Calu3 (cell line): ENCODE data around the gene UTS2B. TPM values are rescaled to one million over a fixed set of nuclear protein-coding genes. Genes with fewer than 3 reads are reported as not detected.

Experiments
- BruUV-seq: library from RNA; stranded (reverse); fragments of 400-500 nt; replicated peaks from 2 replicates; lab custom pipeline; 2021; lab: Mats Ljungman, UMichigan
- CTCF ChIA-PET: fragments of 300-600 bp; sonication (Branson Sonifier 250); formaldehyde crosslinking; loops from one replicate; lab custom pipeline; 2022; ENCODE audit warnings: antibody characterized with exemption; lab: Charles Lee
- DNase-seq: peaks from one replicate; pipeline ENCODE4 v3.0.0; 2022
- H3K27ac Mint-ChIP-seq: one replicate; pipeline ENCODE4 v1.8.0; 2022; ENCODE audit warnings: mixed read lengths; ENCODE audit not compliant: unreplicated experiment
- H3K27me3 Mint-ChIP-seq: one replicate; pipeline ENCODE4 v1.8.0; 2022; ENCODE audit warnings: mixed read lengths; ENCODE audit not compliant: unreplicated experiment
- H3K36me3 Mint-ChIP-seq: one replicate; pipeline ENCODE4 v1.8.0; 2022; ENCODE audit warnings: mild to moderate bottlenecking, moderate library complexity, mixed read lengths; ENCODE audit not compliant: insufficient read depth, unreplicated experiment
- H3K4me1 Mint-ChIP-seq: one replicate; pipeline ENCODE4 v1.8.0; 2022; ENCODE audit warnings: mild to moderate bottlenecking, low read depth, mixed read lengths; ENCODE audit not compliant: unreplicated experiment
- H3K4me3 Mint-ChIP-seq: one replicate; pipeline ENCODE4 v1.8.0; 2022; ENCODE audit warnings: mild to moderate bottlenecking, low read depth, moderate library complexity, mixed read lengths; ENCODE audit not compliant: unreplicated experiment
- H3K9me3 Mint-ChIP-seq: one replicate; pipeline ENCODE4 v1.8.0; 2022; ENCODE audit warnings: low read depth, mixed read lengths; ENCODE audit not compliant: unreplicated experiment
- intact Hi-C: fragments of 100-400 bp; cut with micrococcal nuclease; formaldehyde crosslinking; loops from one replicate; pipeline ENCODE4 v1.10.0; 2022; ENCODE audit not compliant: unreplicated experiment
- total RNA-seq: library from RNA; stranded (reverse); gene quantifications from 2 replicates; pipeline ENCODE4 v1.2.3, GENCODE V29; 2022
- TF ChIP-seq, protein P1 (sequence below): fragments of 200-600 bp; IDR thresholded peaks from one replicate; pipeline ENCODE4 v1.8.0; 2022; ENCODE audit warnings: antibody characterized with exemption; ENCODE audit not compliant: unreplicated experiment

UTS2B gene
- total RNA-seq, 1 experiment from 2014 or later: 1.5 TPM

DNA sequence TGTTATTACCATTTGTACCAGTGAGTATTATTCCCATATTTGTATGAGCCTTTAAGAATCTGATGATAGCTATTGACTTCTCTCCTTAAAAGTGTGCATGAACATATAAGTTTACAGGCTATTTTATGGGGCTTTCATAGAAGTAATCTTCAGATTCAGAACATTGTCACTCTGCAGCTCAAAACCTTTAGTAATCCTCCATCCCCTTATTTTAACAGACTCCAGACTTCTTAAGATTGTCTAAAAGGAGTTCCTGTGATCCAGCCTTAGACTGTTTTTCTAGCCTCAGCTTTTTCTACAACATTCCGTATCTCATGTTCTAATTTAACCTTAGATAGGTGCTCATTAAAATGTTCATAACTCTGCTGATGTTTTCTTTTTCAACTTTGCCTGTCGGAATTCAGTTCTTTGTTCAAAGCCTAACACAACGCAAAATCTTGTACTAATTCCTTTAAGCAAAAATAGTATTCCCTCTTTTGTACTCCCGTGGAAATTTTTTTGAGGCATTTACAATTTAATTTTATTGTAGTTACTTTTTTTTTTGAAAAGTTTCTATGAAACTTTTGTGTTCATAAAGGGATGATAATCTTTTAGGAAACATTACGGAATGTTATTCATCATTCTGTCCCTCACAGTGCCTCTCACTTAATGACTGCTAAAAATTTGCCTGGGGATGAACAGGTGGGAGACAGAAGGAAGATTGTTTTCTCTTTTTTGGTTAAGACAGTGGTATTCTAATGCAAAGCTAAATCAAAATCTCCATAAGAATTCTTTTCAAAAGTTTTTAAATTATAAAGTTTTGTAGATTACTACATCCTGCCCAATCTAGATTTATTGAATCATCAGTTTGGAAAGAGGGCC is 38.7 kb upstream of the UTS2B start:
- H3K27ac Mint-ChIP-seq: no peak overlapping the region
- intact Hi-C loops: no loop called here
- no TSS peak for BruUV-seq
- TF ChIP-seq, protein P1, sequence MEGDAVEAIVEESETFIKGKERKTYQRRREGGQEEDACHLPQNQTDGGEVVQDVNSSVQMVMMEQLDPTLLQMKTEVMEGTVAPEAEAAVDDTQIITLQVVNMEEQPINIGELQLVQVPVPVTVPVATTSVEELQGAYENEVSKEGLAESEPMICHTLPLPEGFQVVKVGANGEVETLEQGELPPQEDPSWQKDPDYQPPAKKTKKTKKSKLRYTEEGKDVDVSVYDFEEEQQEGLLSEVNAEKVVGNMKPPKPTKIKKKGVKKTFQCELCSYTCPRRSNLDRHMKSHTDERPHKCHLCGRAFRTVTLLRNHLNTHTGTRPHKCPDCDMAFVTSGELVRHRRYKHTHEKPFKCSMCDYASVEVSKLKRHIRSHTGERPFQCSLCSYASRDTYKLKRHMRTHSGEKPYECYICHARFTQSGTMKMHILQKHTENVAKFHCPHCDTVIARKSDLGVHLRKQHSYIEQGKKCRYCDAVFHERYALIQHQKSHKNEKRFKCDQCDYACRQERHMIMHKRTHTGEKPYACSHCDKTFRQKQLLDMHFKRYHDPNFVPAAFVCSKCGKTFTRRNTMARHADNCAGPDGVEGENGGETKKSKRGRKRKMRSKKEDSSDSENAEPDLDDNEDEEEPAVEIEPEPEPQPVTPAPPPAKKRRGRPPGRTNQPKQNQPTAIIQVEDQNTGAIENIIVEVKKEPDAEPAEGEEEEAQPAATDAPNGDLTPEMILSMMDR: no peak
- no peak for DNase-seq
- H3K36me3 Mint-ChIP-seq: peaks cover 42% of the 10 kb centered on the region
- no peak overlapping the region for H3K4me3 Mint-ChIP-seq
- H3K4me1 Mint-ChIP-seq: peaks cover 11% of the 10 kb centered on the region
- H3K9me3 Mint-ChIP-seq: no peaks in the 10 kb centered on the region
- no peaks in the 10 kb centered on the region for H3K27me3 Mint-ChIP-seq
- CTCF ChIA-PET: no interaction called here

DNA sequence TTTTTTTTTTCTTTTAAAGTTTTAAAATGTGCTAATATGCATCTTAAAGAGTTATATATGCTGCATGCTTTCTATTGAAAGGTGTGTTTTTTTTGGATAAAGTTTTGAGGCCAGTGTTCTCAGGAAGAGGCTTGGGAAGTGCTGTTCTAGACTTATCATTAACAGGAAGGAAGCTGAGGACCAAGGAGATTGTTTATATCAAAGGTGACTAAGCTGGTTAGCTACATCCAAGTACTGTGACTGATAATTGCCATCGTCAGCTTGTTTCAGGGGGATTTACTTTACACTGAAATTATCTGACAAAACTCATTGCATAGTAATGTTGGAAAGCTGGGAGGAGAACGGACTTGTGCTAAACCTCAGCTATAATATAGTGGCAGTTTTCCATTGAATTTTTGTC is 36.3 kb upstream of the UTS2B start:
- Mint-ChIP-seq H3K4me1 (peaks cover 32% of the 10 kb centered on the region), H3K27me3 (no peaks in the 10 kb centered on the region), H3K36me3 (peaks cover 50% of the 10 kb centered on the region), H3K9me3 (no peaks in the 10 kb centered on the region), H3K4me3 (no peak overlapping the region), H3K27ac (no peak overlapping the region)
- no peak for DNase-seq
- CTCF ChIA-PET: no interaction called here
- TF ChIP-seq, protein P1: no peak
- intact Hi-C loops: no loop called here
- BruUV-seq: no TSS peak

DNA sequence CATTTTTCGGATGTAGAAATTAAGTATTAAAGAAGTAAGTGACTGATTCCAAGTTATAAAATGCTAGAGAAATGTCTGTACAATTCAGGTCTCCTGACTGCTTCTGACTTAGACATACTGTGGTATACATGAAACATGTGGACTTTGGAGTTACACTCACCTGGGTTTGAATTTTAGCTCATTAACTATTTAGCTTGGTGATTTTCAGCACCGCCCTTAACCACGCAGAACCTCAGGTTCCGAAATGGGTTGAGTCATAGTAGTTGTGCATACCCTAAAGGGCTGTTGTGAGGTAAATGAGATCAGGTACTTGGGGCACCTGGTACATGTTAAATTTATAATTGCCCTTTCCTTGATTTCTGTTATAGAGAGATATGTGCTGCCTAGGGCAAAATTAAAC is 32.9 kb upstream of the UTS2B start:
- Mint-ChIP-seq H3K27me3 (no peaks in the 10 kb centered on the region), H3K36me3 (peaks cover 52% of the 10 kb centered on the region), H3K27ac (peak overlapping the region; percentile 54), H3K4me3 (no peak overlapping the region), H3K4me1 (peaks cover 66% of the 10 kb centered on the region), H3K9me3 (no peaks in the 10 kb centered on the region)
- BruUV-seq: no TSS peak
- no peak for DNase-seq
- TF ChIP-seq, protein P1: no peak
- intact Hi-C loops: no loop called here
- CTCF ChIA-PET: interaction anchor here (0.6 kb wide), 1 partner anchor 26 kb away, joined by 4 read pairs; no protein-coding TSS in a partner anchor

DNA sequence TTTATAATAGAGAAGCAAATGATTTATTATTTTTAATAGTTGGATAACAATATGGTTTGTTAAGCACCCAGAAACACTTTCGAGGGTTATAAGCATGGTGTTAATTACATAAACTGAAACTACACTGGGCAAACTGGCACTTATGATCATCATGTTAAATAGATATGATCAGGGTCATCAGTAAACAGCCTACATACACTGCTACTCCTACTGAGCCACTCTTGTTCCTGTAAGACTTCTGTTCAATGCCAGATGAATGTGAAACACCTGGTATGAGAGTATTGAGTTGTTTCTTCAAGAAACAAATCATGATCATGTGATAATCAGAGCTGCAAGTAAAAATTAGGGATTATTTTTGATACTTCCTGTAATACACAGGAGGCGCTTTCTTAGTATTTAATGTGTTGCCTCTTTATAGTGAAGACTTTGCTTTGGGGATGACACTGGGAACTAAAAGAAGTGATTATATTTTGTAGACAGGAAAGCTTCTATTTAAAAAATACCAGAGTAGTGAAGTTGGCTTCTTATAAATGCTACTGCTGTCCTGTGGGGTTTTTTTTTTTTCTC is 32.3 kb upstream of the UTS2B start:
- Mint-ChIP-seq H3K27me3 (no peaks in the 10 kb centered on the region), H3K4me1 (peaks cover 69% of the 10 kb centered on the region), H3K27ac (peak overlapping the region; percentile 67), H3K9me3 (no peaks in the 10 kb centered on the region), H3K36me3 (peaks cover 52% of the 10 kb centered on the region), H3K4me3 (no peak overlapping the region)
- DNase-seq: no peak
- intact Hi-C loops: no loop called here
- no TSS peak for BruUV-seq
- CTCF ChIA-PET: no interaction called here
- TF ChIP-seq, protein P1: no peak
